ENCODE data around the gene DNAH10.

DNAH10 gene

DNA sequence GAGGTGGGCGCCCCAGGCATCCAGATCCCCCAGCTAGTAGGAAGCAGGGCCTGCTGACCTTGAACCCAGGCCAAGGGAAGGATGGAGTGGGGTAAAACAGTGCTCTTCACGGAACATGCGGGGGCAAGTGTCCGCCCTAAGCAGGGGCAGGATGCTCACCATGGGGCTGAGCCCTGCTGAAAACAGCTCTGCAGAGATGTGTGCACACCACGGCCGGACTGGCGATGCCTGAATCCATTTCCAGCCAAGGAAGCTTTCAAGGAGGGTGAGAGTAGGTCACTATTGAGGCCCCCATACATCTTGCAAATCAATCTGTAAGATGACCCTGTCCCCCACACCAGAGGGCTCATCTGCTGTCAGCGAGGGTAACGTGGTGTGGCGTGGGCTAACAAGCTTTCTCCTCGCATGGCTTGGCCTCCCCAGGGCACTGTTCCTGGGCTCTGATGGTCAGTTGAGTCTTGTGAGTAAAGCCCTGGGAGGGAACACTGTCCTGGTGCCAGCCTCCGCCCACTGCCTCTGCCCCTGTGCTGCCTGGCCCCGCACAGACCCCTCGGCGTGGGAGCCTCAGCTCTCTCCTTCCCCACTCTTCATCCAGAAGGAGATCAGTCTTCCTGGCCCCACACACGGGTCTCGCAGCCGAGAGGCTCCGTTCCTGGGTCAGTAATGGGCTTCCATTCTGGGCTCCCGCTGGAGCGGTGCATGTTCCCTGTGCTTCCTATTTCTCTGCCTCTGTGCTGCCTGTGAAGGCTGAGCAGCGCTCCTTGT is 141.4 kb downstream of the DNAH10 start:
- Histone ChIP-seq H3K27ac (ENCODE audit: low read depth, low read length, poor library complexity, severe bottlenecking) (no peak overlapping the region), H3K4me2 (ENCODE audit: low read length) (no peak overlapping the region), H3K4me3 (ENCODE audit: low read depth, low read length, poor library complexity, severe bottlenecking) (no peak overlapping the region), H2AFZ (ENCODE audit: low read length) (no peak overlapping the region), H3F3A (ENCODE audit: insufficient read depth, low read length) (no peaks in the 10 kb centered on the region), H4K20me1 (ENCODE audit: insufficient read depth, low read length) (no peaks in the 10 kb centered on the region), H3K9ac (ENCODE audit: low read length) (no peak overlapping the region), H3K27me3 (ENCODE audit: insufficient read depth, low read length) (no peaks in the 10 kb centered on the region; the same call in 1 of the 2 replicates), H3K4me1 (ENCODE audit: insufficient read depth, low read length, severe bottlenecking) (no peaks in the 10 kb centered on the region), H3K9me3 (ENCODE audit: low read length) (no peaks in the 10 kb centered on the region), H3K9me2 (ENCODE audit: low read depth, low read length) (no peaks in the 10 kb centered on the region), H3K79me2 (ENCODE audit: insufficient read depth, low read length) (no peaks in the 10 kb centered on the region), H3K36me3 (ENCODE audit: insufficient read depth, low read length) (no peaks in the 10 kb centered on the region)
- TF ChIP-seq, protein P1, sequence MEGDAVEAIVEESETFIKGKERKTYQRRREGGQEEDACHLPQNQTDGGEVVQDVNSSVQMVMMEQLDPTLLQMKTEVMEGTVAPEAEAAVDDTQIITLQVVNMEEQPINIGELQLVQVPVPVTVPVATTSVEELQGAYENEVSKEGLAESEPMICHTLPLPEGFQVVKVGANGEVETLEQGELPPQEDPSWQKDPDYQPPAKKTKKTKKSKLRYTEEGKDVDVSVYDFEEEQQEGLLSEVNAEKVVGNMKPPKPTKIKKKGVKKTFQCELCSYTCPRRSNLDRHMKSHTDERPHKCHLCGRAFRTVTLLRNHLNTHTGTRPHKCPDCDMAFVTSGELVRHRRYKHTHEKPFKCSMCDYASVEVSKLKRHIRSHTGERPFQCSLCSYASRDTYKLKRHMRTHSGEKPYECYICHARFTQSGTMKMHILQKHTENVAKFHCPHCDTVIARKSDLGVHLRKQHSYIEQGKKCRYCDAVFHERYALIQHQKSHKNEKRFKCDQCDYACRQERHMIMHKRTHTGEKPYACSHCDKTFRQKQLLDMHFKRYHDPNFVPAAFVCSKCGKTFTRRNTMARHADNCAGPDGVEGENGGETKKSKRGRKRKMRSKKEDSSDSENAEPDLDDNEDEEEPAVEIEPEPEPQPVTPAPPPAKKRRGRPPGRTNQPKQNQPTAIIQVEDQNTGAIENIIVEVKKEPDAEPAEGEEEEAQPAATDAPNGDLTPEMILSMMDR (IDR thresholded peaks at IDR 0.05; ENCODE audit: low read length), result no peak
- TF ChIP-seq EZH2 (IDR thresholded peaks at IDR 0.05; ENCODE audit: borderline replicate concordance, low read length), result no peak

DNA sequence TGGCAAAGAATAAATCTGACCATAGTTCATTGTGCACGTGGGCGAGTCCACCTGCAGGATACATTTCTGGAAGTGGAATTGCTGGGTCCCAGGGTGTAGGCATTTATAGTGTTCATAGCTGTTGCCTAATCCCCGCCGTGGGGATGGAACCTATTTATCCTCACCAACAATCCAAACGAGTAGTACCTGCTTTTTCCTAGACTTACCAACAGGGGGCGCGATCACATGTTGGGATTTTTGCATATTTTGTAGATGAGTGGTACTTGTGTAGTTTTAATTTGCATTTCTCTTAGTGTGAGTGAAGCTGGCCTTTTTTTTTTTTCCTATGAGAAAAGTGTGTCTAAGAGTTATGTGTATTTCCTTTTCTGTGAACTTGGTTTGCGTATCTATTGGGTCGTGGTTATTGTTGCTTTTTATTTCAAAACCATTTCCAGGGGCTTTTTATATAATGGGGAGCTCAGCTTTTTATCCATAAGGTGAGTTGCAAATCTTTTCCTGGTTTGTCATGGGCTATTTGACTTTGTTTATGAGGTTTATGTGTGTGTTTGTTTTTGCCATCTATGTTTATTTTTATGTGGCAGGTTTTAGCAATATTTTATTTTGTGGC is 143.3 kb downstream of the DNAH10 start:
- Histone ChIP-seq H3K4me2 (ENCODE audit: low read length) (no peak overlapping the region), H3K9me2 (ENCODE audit: low read depth, low read length) (no peaks in the 10 kb centered on the region), H3K27ac (ENCODE audit: low read depth, low read length, poor library complexity, severe bottlenecking) (no peak overlapping the region), H3F3A (ENCODE audit: insufficient read depth, low read length) (no peaks in the 10 kb centered on the region), H3K4me1 (ENCODE audit: insufficient read depth, low read length, severe bottlenecking) (no peaks in the 10 kb centered on the region), H3K27me3 (ENCODE audit: insufficient read depth, low read length) (no peaks in the 10 kb centered on the region; the same call in 1 of the 2 replicates), H2AFZ (ENCODE audit: low read length) (no peak overlapping the region), H3K36me3 (ENCODE audit: insufficient read depth, low read length) (no peaks in the 10 kb centered on the region), H3K79me2 (ENCODE audit: insufficient read depth, low read length) (no peaks in the 10 kb centered on the region), H4K20me1 (ENCODE audit: insufficient read depth, low read length) (no peaks in the 10 kb centered on the region), H3K9ac (ENCODE audit: low read length) (no peak overlapping the region), H3K9me3 (ENCODE audit: low read length) (no peaks in the 10 kb centered on the region), H3K4me3 (ENCODE audit: low read depth, low read length, poor library complexity, severe bottlenecking) (no peak overlapping the region)
- TF ChIP-seq, protein P1 (IDR thresholded peaks at IDR 0.05; ENCODE audit: low read length), result peak; percentile 74
- no peak for TF ChIP-seq EZH2 (IDR thresholded peaks at IDR 0.05; ENCODE audit: borderline replicate concordance, low read length)

DNA sequence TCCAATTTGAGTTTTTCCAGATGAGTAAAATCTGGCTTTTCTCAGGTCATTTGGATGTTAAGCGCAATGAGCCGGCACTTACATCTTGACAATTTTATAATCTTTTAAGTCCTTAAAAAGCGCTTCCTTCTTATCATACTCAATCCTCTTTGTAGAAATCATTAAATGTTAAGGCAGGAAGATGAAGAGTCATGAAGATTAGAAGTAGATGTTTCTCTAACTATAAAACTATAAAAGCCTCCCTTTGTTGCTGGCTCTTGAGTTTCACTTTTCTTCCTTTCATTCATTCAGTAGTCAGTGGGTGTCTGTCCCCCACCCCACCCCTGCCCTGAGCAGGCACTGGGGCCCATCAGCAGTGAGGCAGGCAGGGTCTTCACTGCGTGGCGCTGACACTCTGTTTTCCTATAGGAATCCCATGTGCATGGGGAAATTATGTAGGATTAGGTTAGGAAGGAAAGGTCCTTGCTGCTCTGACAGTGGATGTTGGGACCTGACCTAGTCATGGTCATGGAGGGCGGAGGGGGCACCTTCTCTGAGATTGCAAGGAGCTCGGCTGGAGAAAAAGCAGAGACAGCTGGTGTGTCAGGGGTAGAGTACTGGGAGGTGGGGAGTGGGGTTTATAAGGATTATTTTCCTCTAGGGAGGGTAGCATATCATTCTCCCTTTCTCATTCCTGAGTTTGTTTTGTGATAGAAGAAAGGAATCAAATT is 144.8 kb downstream of the DNAH10 start:
- H4K20me1 ChIP-seq (ENCODE audit: insufficient read depth, low read length), result no peaks in the 10 kb centered on the region
- no peaks in the 10 kb centered on the region for H3K9me2 ChIP-seq (ENCODE audit: low read depth, low read length)
- H3K27me3 ChIP-seq (ENCODE audit: insufficient read depth, low read length), result no peaks in the 10 kb centered on the region; the same call in 1 of the 2 replicates
- no peaks in the 10 kb centered on the region for H3K4me1 ChIP-seq (ENCODE audit: insufficient read depth, low read length, severe bottlenecking)
- no peaks in the 10 kb centered on the region for H3K9me3 ChIP-seq (ENCODE audit: low read length)
- no peak overlapping the region for H3K9ac ChIP-seq (ENCODE audit: low read length)
- TF ChIP-seq EZH2 (IDR thresholded peaks at IDR 0.05; ENCODE audit: borderline replicate concordance, low read length), result no peak
- TF ChIP-seq, protein P1 (IDR thresholded peaks at IDR 0.05; ENCODE audit: low read length), result no peak
- H3K4me3 ChIP-seq (ENCODE audit: low read depth, low read length, poor library complexity, severe bottlenecking), result no peak overlapping the region
- H3K4me2 ChIP-seq (ENCODE audit: low read length), result no peak overlapping the region
- no peak overlapping the region for H2AFZ ChIP-seq (ENCODE audit: low read length)
- H3K36me3 ChIP-seq (ENCODE audit: insufficient read depth, low read length), result no peaks in the 10 kb centered on the region
- no peaks in the 10 kb centered on the region for H3K79me2 ChIP-seq (ENCODE audit: insufficient read depth, low read length)
- H3K27ac ChIP-seq (ENCODE audit: low read depth, low read length, poor library complexity, severe bottlenecking), result no peak overlapping the region
- H3F3A ChIP-seq (ENCODE audit: insufficient read depth, low read length), result peaks cover 3% of the 10 kb centered on the region; the same call in 1 of the 2 replicates
